Fibroblast of skin of abdomen (primary cell): ENCODE measurements around the gene SLC25A4.
A peak's percentile ranks its signal among the peaks of the same experiment; 100 is the strongest.
"Not testable (repeated sequence)": the region's sequence is repeated elsewhere in the genome, so short reads cannot be mapped to it uniquely, and the experiment has no call there.

Source experiments
- DNase-seq: peaks from one replicate; pipeline ENCODE4 v3.0.0-alpha.2; 2013

SLC25A4 gene

GRCh38 chr4:185183622-185184281 lies 40.7 kb downstream of the SLC25A4 start:
- DNase-seq: peak; percentile 87

- no peak for DNase-seq
Measured at GRCh38 chr4:185186769-185187168, 43.7 kb downstream of the SLC25A4 start.

GRCh38 chr4:185189606-185190305 lies 46.7 kb downstream of the SLC25A4 start:
- no peak for DNase-seq

- no peak for DNase-seq
Measured at GRCh38 chr4:185190306-185190856, 47.3 kb downstream of the SLC25A4 start.

GRCh38 chr4:185192059-185192458 lies 49.0 kb downstream of the SLC25A4 start:
- DNase-seq: no peak

- DNase-seq: no peak
Measured at GRCh38 chr4:185194924-185195888, 52.1 kb downstream of the SLC25A4 start.

- no peak for DNase-seq
Measured at GRCh38 chr4:185196437-185196836, 53.4 kb downstream of the SLC25A4 start.

- not testable (repeated sequence) for DNase-seq
Measured at GRCh38 chr4:185198189-185198588, 55.1 kb downstream of the SLC25A4 start.
